Measurements from ENCODE around the gene PPP2R5D.

DNA sequence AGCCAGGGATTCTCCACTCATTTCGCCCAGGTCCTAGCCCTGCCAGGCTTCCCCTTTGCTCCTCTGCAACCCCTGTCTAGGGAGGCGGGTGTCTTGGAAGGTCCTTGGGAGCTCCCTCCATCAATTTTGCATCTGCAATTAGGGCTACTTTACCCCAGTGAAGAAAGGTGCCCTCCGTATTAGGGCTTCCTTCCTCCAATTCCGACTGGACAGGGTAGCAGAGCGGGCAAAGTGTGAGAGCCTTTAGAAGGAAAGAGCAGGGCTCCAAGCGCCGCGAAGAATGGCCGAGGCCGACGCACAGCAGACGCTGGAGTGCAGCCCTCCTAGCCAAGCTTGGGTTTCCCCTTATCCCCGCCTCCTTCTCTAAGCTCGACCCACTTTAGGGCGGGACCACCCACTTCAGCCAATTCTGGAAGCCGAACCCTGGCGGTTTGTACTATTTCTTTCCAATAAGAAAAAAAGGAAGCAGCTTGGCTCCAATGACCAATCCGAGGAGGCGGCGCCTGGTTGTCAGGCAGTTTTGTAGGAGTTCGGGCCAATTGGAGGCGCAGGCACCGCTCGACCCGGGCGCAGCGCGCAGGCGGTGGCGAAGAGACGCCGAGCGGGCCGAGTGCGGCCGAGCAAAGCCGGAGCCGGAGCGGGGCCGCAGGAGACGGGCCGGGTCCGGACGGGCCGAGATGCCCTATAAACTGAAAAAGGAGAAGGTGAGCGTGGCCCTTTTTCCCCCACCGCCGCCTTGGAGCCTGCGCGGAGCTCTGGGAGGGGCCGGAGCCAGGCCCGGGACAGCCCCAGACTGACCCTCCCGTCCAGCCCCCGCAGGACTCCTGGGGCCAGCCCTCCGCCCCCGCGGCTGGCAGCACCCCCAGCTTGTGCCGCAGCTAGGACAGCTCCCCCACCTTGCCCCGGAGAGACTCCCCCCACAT lies at the start of gene PPP2R5D:
- TF ChIP-seq CTCF (IDR thresholded peaks at IDR 0.05) = no peak
- no peak for TF ChIP-seq ZFP36 (IDR thresholded peaks at IDR 0.05; ENCODE audit: borderline replicate concordance, partially characterized antibody)
- no peak for TF ChIP-seq JUNB (IDR thresholded peaks at IDR 0.05)
- TF ChIP-seq, protein P1, sequence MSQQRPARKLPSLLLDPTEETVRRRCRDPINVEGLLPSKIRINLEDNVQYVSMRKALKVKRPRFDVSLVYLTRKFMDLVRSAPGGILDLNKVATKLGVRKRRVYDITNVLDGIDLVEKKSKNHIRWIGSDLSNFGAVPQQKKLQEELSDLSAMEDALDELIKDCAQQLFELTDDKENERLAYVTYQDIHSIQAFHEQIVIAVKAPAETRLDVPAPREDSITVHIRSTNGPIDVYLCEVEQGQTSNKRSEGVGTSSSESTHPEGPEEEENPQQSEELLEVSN (IDR thresholded peaks at IDR 0.05; ENCODE audit: borderline replicate concordance, low read depth) = no peak
- TF ChIP-seq RFX5 (IDR thresholded peaks at IDR 0.05) = peak; percentile 99
- TF ChIP-seq POLR2A (IDR thresholded peaks at IDR 0.05; ENCODE audit: low read length) = peak; percentile 92
- TF ChIP-seq HOXB5 (CRISPR knock-in tag; IDR thresholded peaks at IDR 0.05) = no peak
- no peak for TF ChIP-seq POLR2AphosphoS2 (conservative IDR thresholded peaks at IDR 0.05; ENCODE audit: low read length)
- no peak for TF ChIP-seq SMC3 (IDR thresholded peaks at IDR 0.05)
- TF ChIP-seq RNF2 (IDR thresholded peaks at IDR 0.05; ENCODE audit: borderline replicate concordance, low read depth) = no peak
- peak; percentile 43; the same call in 1 of the 3 replicates for TF ChIP-seq BCL3 (IDR thresholded peaks at IDR 0.05)
- TF ChIP-seq JUN (IDR thresholded peaks at IDR 0.05) = peak in 1 of 2 experiments; percentile 37; a peak in 1 of 5 replicates
- no peak for TF ChIP-seq RAD21 (conservative IDR thresholded peaks at IDR 0.05 in 1 of 2, IDR thresholded peaks at IDR 0.05 in 1 of 2)
